ENCODE data around the gene RFNG. TPM values are rescaled to one million over a fixed set of nuclear protein-coding genes. Genes with fewer than 3 reads are reported as not detected.

RFNG gene
- total and polyA plus RNA-seq, 2 of the 13 experiments (the other 11 are each of a cell fraction or from before 2014, with no cell fraction given) = 61.4 to 64.0 TPM

- TF ChIP-seq YEATS2 (CRISPR knock-in tag; IDR thresholded peaks at IDR 0.05; ENCODE audit: borderline replicate concordance) (peak; percentile 94), CENPBD1 (CRISPR knock-in tag; IDR thresholded peaks at IDR 0.05; ENCODE audit: borderline replicate concordance, low read depth) (no peak), ADNP (CRISPR knock-in tag; IDR thresholded peaks at IDR 0.05) (no peak), FLYWCH1 (CRISPR knock-in tag; IDR thresholded peaks at IDR 0.05) (no peak), CSRNP1 (CRISPR knock-in tag; IDR thresholded peaks at IDR 0.05) (peak; percentile 88; the same call in 1 of the 2 replicates), FOXP1 (IDR thresholded peaks at IDR 0.05) (no peak), FOXP1 (CRISPR knock-in tag; IDR thresholded peaks at IDR 0.05) (peak; percentile 55; the same call in 1 of the 2 replicates), KDM2A (CRISPR knock-in tag; IDR thresholded peaks at IDR 0.05; ENCODE audit: borderline replicate concordance, low read depth) (peak; percentile 100), MLX (CRISPR knock-in tag; IDR thresholded peaks at IDR 0.05) (0 out of 2 replicates have a peak, but pooled peaks have one; percentile 59), NR2F2 (IDR thresholded peaks at IDR 0.05; ENCODE audit: borderline replicate concordance, low read depth) (peak; percentile 95), ZNF260 (CRISPR knock-in tag; IDR thresholded peaks at IDR 0.05; ENCODE audit: borderline replicate concordance, low read depth) (no peak), MAFF (IDR thresholded peaks at IDR 0.05; ENCODE audit: low read depth, low read length) (no peak), ZNF766 (CRISPR knock-in tag; IDR thresholded peaks at IDR 0.05; ENCODE audit: borderline replicate concordance) (no peak), SRSF4 (IDR thresholded peaks at IDR 0.05; ENCODE audit: low read depth, low read length, poor library complexity, severe bottlenecking) (no peak), HOMEZ (CRISPR knock-in tag; IDR thresholded peaks at IDR 0.05; ENCODE audit: low read depth) (peak; percentile 64; the same call in 1 of the 2 replicates), ZSCAN25 (CRISPR knock-in tag; IDR thresholded peaks at IDR 0.05) (peak; percentile 65), ZNF543 (CRISPR knock-in tag; IDR thresholded peaks at IDR 0.05) (peak; percentile 86; the same call in 1 of the 2 replicates), SP2 (CRISPR knock-in tag; IDR thresholded peaks at IDR 0.05) (peak; percentile 73; the same call in 1 of the 2 replicates), ZNF687 (CRISPR knock-in tag; IDR thresholded peaks at IDR 0.05) (peak; percentile 88), SKI (IDR thresholded peaks at IDR 0.05; ENCODE audit: partially characterized antibody) (peak; percentile 34), ZNF720 (CRISPR knock-in tag; IDR thresholded peaks at IDR 0.05) (0 out of 2 replicates have a peak, but pooled peaks have one; percentile 35), FOXC1 (CRISPR knock-in tag; IDR thresholded peaks at IDR 0.05; ENCODE audit: borderline replicate concordance) (peak; percentile 72; the same call in 1 of the 2 replicates)
Observed at GRCh38 chr17:82065638-82066303, 14.2 kb upstream of the RFNG start, which contains the start of gene DUS1L (continued).
